Measurements from ENCODE around the gene ICAM4. TPM values are rescaled to one million over a fixed set of nuclear protein-coding genes. Genes with fewer than 3 reads are reported as not detected.
"Not testable (repeated sequence)": the region's sequence is repeated elsewhere in the genome, so short reads cannot be mapped to it uniquely, and the experiment has no call there.

Gene ICAM4
- polyA plus RNA-seq, 4 donors, result 0.54 to 2.1 (median 0.58) TPM; not detected in 1

GRCh38 chr19:10270616-10271394 is 15.9 kb upstream of the ICAM4 start, which contains the start of gene ICAM1:
ICAM1 (plus strand) TSS chr19:10271120; CDS start chr19:10271160, 40 bp downstream.
- FAIRE-seq, result no peak
- 2 to 4% (median 4%) methylated on average over 45 to 51 of the region's 51 CpGs for WGBS, 3 donors

GRCh38 chr19:10271543-10272086 is 15.1 kb upstream of the ICAM4 start:
- Histone ChIP-seq H3K27me3 (ENCODE audit: control insufficient read depth in 3 of 3, insufficient read depth in 3 of 3, low read length in 3 of 3) (peaks cover 0 to 29% (median 0%) of the 10 kb centered on the region in 3 donors), H3K9me3 (ENCODE audit: control insufficient read depth in 2 of 2, insufficient read depth in 1 of 2, low read depth in 1 of 2, low read length in 1 of 2) (no peaks in the 10 kb centered on the region), H3K27ac (ENCODE audit: low read depth in 1 of 3, low read length in 2 of 3) (peak overlapping the region in 2 of 3 donors; percentile 16 to 93), H3K4me3 (ENCODE audit: low read depth in 1 of 3, low read length in 3 of 3) (peak overlapping the region; percentile 52 to 63 (median 61)), H3K4me1 (ENCODE audit: control insufficient read depth in 3 of 3, insufficient read depth in 2 of 3, low read depth in 1 of 3, low read length in 2 of 3) (peaks cover 0 to 17% (median 0%) of the 10 kb centered on the region in 3 donors), H3K36me3 (ENCODE audit: control insufficient read depth in 3 of 3, insufficient read depth in 2 of 3, low read depth in 1 of 3, low read length in 3 of 3) (peaks cover 0 to 7% (median 3%) of the 10 kb centered on the region in 3 donors)
- no peak for FAIRE-seq
- peak in 1 of 2 donors; percentile 40 for DNase-seq
- 15 to 25% (median 15%) methylated on average over 12 of the region's 12 CpGs for WGBS, 3 donors

More at GRCh38 chr19:10270616-10271394, 15.9 kb upstream of the ICAM4 start, which contains the start of gene ICAM1:
- Histone ChIP-seq H3K4me3 (ENCODE audit: low read depth in 1 of 3, low read length in 3 of 3) (peak within 1 kb of the TSS; percentile 52 to 63 (median 61)), H3K36me3 (ENCODE audit: control insufficient read depth in 3 of 3, insufficient read depth in 2 of 3, low read depth in 1 of 3, low read length in 3 of 3) (peaks cover 0 to 7% (median 3%) of the 10 kb centered on the region in 3 donors), H3K27me3 (ENCODE audit: control insufficient read depth in 3 of 3, insufficient read depth in 3 of 3, low read length in 3 of 3) (peaks cover 0 to 29% (median 0%) of the 10 kb centered on the region in 3 donors), H3K9me3 (ENCODE audit: control insufficient read depth in 2 of 2, insufficient read depth in 1 of 2, low read depth in 1 of 2, low read length in 1 of 2) (no peaks in the 10 kb centered on the region), H3K4me1 (ENCODE audit: control insufficient read depth in 3 of 3, insufficient read depth in 2 of 3, low read depth in 1 of 3, low read length in 2 of 3) (peaks cover 0 to 17% (median 0%) of the 10 kb centered on the region in 3 donors), H3K27ac (ENCODE audit: low read depth in 1 of 3, low read length in 2 of 3) (peak within 1 kb of the TSS; percentile 67 to 93 (median 79))
- DNase-seq, result peak; percentile 52 to 92

GRCh38 chr19:10274589-10274988 is 12.2 kb upstream of the ICAM4 start:
- no peak for FAIRE-seq
- H3K4me3 ChIP-seq (ENCODE audit: low read depth in 1 of 3, low read length in 3 of 3), result no peak overlapping the region
- DNase-seq, result no peak
- peaks cover 0 to 16% (median 0%) of the 10 kb centered on the region in 3 donors for H3K4me1 ChIP-seq (ENCODE audit: control insufficient read depth in 3 of 3, insufficient read depth in 2 of 3, low read depth in 1 of 3, low read length in 2 of 3)
- H3K36me3 ChIP-seq (ENCODE audit: control insufficient read depth in 3 of 3, insufficient read depth in 2 of 3, low read depth in 1 of 3, low read length in 3 of 3), result peaks cover 0 to 9% (median 3%) of the 10 kb centered on the region in 3 donors
- peaks cover 0 to 33% (median 0%) of the 10 kb centered on the region in 3 donors for H3K27me3 ChIP-seq (ENCODE audit: control insufficient read depth in 3 of 3, insufficient read depth in 3 of 3, low read length in 3 of 3)
- no peak overlapping the region for H3K27ac ChIP-seq (ENCODE audit: low read depth in 1 of 3, low read length in 2 of 3)
- 83 to 89% (median 87%) methylated on average over 10 of the region's 10 CpGs for WGBS, 3 donors
- no peaks in the 10 kb centered on the region for H3K9me3 ChIP-seq (ENCODE audit: control insufficient read depth in 2 of 2, insufficient read depth in 1 of 2, low read depth in 1 of 2, low read length in 1 of 2)

GRCh38 chr19:10277795-10278589 is 8.8 kb upstream of the ICAM4 start:
- FAIRE-seq (no peak), DNase-seq (no peak)
- 85 to 90% (median 87%) methylated on average over 9 of the region's 9 CpGs for WGBS, 3 donors

GRCh38 chr19:10278935-10279334 is 7.8 kb upstream of the ICAM4 start:
- Histone ChIP-seq H3K4me1 (ENCODE audit: control insufficient read depth in 3 of 3, insufficient read depth in 2 of 3, low read depth in 1 of 3, low read length in 2 of 3) (no peaks in the 10 kb centered on the region), H3K36me3 (ENCODE audit: control insufficient read depth in 3 of 3, insufficient read depth in 2 of 3, low read depth in 1 of 3, low read length in 3 of 3) (peaks cover 0 to 19% (median 3%) of the 10 kb centered on the region in 3 donors), H3K27me3 (ENCODE audit: control insufficient read depth in 3 of 3, insufficient read depth in 3 of 3, low read length in 3 of 3) (peaks cover 0 to 5% (median 0%) of the 10 kb centered on the region in 3 donors), H3K4me3 (ENCODE audit: low read depth in 1 of 3, low read length in 3 of 3) (no peak overlapping the region), H3K9me3 (ENCODE audit: control insufficient read depth in 2 of 2, insufficient read depth in 1 of 2, low read depth in 1 of 2, low read length in 1 of 2) (no peaks in the 10 kb centered on the region), H3K27ac (ENCODE audit: low read depth in 1 of 3, low read length in 2 of 3) (no peak overlapping the region)
- DNase-seq, result no peak
- no peak for FAIRE-seq
- 96 to 100% (median 99%) methylated on average over 1 of the region's 1 CpG for WGBS, 3 donors

More at GRCh38 chr19:10277795-10278589, 8.8 kb upstream of the ICAM4 start:
- Histone ChIP-seq H3K36me3 (ENCODE audit: control insufficient read depth in 3 of 3, insufficient read depth in 2 of 3, low read depth in 1 of 3, low read length in 3 of 3) (peaks cover 0 to 11% (median 3%) of the 10 kb centered on the region in 3 donors), H3K27ac (ENCODE audit: low read depth in 1 of 3, low read length in 2 of 3) (no peak overlapping the region), H3K9me3 (ENCODE audit: control insufficient read depth in 2 of 2, insufficient read depth in 1 of 2, low read depth in 1 of 2, low read length in 1 of 2) (no peaks in the 10 kb centered on the region), H3K27me3 (ENCODE audit: control insufficient read depth in 3 of 3, insufficient read depth in 3 of 3, low read length in 3 of 3) (peaks cover 0 to 5% (median 0%) of the 10 kb centered on the region in 3 donors), H3K4me3 (ENCODE audit: low read depth in 1 of 3, low read length in 3 of 3) (no peak overlapping the region), H3K4me1 (ENCODE audit: control insufficient read depth in 3 of 3, insufficient read depth in 2 of 3, low read depth in 1 of 3, low read length in 2 of 3) (no peaks in the 10 kb centered on the region)

- Histone ChIP-seq H3K27me3 (ENCODE audit: control insufficient read depth in 3 of 3, insufficient read depth in 3 of 3, low read length in 3 of 3) (peaks cover 0 to 5% (median 0%) of the 10 kb centered on the region in 3 donors), H3K36me3 (ENCODE audit: control insufficient read depth in 3 of 3, insufficient read depth in 2 of 3, low read depth in 1 of 3, low read length in 3 of 3) (peaks cover 0 to 25% (median 4%) of the 10 kb centered on the region in 3 donors), H3K9me3 (ENCODE audit: control insufficient read depth in 2 of 2, insufficient read depth in 1 of 2, low read depth in 1 of 2, low read length in 1 of 2) (no peaks in the 10 kb centered on the region), H3K4me3 (ENCODE audit: low read depth in 1 of 3, low read length in 3 of 3) (no peak overlapping the region), H3K4me1 (ENCODE audit: control insufficient read depth in 3 of 3, insufficient read depth in 2 of 3, low read depth in 1 of 3, low read length in 2 of 3) (no peaks in the 10 kb centered on the region), H3K27ac (ENCODE audit: low read depth in 1 of 3, low read length in 2 of 3) (no peak overlapping the region)
- WGBS, 3 donors, result 74 to 87% (median 76%) methylated on average over 5 of the region's 5 CpGs
- DNase-seq (no peak), FAIRE-seq (no peak)
Observed at GRCh38 chr19:10279737-10280442, 6.9 kb upstream of the ICAM4 start.

GRCh38 chr19:10282043-10282442 is 4.7 kb upstream of the ICAM4 start:
- not testable (repeated sequence) for FAIRE-seq; H3K27ac ChIP-seq (ENCODE audit: low read depth in 1 of 3, low read length in 2 of 3); DNase-seq; H3K27me3 ChIP-seq (ENCODE audit: control insufficient read depth in 3 of 3, insufficient read depth in 3 of 3, low read length in 3 of 3); H3K4me1 ChIP-seq (ENCODE audit: control insufficient read depth in 3 of 3, insufficient read depth in 2 of 3, low read depth in 1 of 3, low read length in 2 of 3); H3K4me3 ChIP-seq (ENCODE audit: low read depth in 1 of 3, low read length in 3 of 3); H3K9me3 ChIP-seq (ENCODE audit: control insufficient read depth in 2 of 2, insufficient read depth in 1 of 2, low read depth in 1 of 2, low read length in 1 of 2)
- peaks cover 0 to 29% (median 2%) of the 10 kb centered on the region in 3 donors for H3K36me3 ChIP-seq (ENCODE audit: control insufficient read depth in 3 of 3, insufficient read depth in 2 of 3, low read depth in 1 of 3, low read length in 3 of 3)
- 84 to 93% (median 92%) methylated on average over 5 of the region's 5 CpGs for WGBS, 3 donors

All from small intestine (tissue), 7 donors.